HFFc6 (cell line): ENCODE results near the gene GATAD2B. TPM values are rescaled to one million over a fixed set of nuclear protein-coding genes. Genes with fewer than 3 reads are reported as not detected.

Experiments used
- DNase-seq: peaks from one replicate; pipeline ENCODE4 v3.0.0-alpha.2; 2018
- H3K27ac Mint-ChIP-seq: 2 replicates; pipeline ENCODE4 v1.8.0; 2020; ENCODE audit warnings: mild to moderate bottlenecking, mixed read lengths
- H3K27me3 Mint-ChIP-seq: 2 replicates; pipeline ENCODE4 v1.8.0; 2021; ENCODE audit warnings: mild to moderate bottlenecking, moderate library complexity, mixed read lengths; ENCODE audit not compliant: insufficient read depth
- H3K36me3 Mint-ChIP-seq: 2 replicates; pipeline ENCODE4 v1.8.0; 2021; ENCODE audit warnings: low read depth, mixed read lengths
- H3K4me1 Mint-ChIP-seq: 2 replicates; pipeline ENCODE4 v1.8.0; 2020; ENCODE audit warnings: low read depth, mixed read lengths
- H3K4me3 Mint-ChIP-seq: 2 replicates; pipeline ENCODE4 v1.8.0; 2020; ENCODE audit warnings: mild to moderate bottlenecking, moderate library complexity, mixed read lengths
- H3K9me3 Mint-ChIP-seq: 2 replicates; pipeline ENCODE4 v1.8.0; 2020; ENCODE audit warnings: mild to moderate bottlenecking, mixed read lengths
- total RNA-seq, 6 experiments: library from RNA; stranded (reverse); fragmentation: NEBNext Ultra II Directional; extraction: Animal tissue kit (Norgen Biotek cat#: 25700); gene quantifications; 2 replicates in 1 of 6; 3 replicates in 5 of 6; pipeline ENCODE4 v1.2.3, GENCODE V29; 2021
- TF ChIP-seq, protein P1 (sequence below): fragments of 200-600 bp; sonication (generic); IDR thresholded peaks from 2 replicates; pipeline ENCODE4 v1.5.0; 2021; ENCODE audit warnings: antibody characterized with exemption, mild to moderate bottlenecking

Gene GATAD2B
- total RNA-seq, 6 experiments from 2014 or later, result 29.3 to 40.9 (median 38.4) TPM

GRCh38 chr1:153827168-153827964 lies 95.4 kb downstream of the GATAD2B start:
- Mint-ChIP-seq H3K4me3 (no peak overlapping the region), H3K27ac (no peak overlapping the region), H3K36me3 (peaks cover 9% of the 10 kb centered on the region; the same call in 1 of the 2 replicates), H3K27me3 (peaks cover 3% of the 10 kb centered on the region; the same call in 1 of the 2 replicates), H3K4me1 (no peaks in the 10 kb centered on the region), H3K9me3 (no peaks in the 10 kb centered on the region)
- DNase-seq, result no peak
- TF ChIP-seq, protein P1, sequence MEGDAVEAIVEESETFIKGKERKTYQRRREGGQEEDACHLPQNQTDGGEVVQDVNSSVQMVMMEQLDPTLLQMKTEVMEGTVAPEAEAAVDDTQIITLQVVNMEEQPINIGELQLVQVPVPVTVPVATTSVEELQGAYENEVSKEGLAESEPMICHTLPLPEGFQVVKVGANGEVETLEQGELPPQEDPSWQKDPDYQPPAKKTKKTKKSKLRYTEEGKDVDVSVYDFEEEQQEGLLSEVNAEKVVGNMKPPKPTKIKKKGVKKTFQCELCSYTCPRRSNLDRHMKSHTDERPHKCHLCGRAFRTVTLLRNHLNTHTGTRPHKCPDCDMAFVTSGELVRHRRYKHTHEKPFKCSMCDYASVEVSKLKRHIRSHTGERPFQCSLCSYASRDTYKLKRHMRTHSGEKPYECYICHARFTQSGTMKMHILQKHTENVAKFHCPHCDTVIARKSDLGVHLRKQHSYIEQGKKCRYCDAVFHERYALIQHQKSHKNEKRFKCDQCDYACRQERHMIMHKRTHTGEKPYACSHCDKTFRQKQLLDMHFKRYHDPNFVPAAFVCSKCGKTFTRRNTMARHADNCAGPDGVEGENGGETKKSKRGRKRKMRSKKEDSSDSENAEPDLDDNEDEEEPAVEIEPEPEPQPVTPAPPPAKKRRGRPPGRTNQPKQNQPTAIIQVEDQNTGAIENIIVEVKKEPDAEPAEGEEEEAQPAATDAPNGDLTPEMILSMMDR, result peak; percentile 29

- peaks cover 10% of the 10 kb centered on the region for H3K36me3 Mint-ChIP-seq
- TF ChIP-seq, protein P1, result no peak
- no peak for DNase-seq
Observed at GRCh38 chr1:153818876-153819275, 103.9 kb downstream of the GATAD2B start.

DNA sequence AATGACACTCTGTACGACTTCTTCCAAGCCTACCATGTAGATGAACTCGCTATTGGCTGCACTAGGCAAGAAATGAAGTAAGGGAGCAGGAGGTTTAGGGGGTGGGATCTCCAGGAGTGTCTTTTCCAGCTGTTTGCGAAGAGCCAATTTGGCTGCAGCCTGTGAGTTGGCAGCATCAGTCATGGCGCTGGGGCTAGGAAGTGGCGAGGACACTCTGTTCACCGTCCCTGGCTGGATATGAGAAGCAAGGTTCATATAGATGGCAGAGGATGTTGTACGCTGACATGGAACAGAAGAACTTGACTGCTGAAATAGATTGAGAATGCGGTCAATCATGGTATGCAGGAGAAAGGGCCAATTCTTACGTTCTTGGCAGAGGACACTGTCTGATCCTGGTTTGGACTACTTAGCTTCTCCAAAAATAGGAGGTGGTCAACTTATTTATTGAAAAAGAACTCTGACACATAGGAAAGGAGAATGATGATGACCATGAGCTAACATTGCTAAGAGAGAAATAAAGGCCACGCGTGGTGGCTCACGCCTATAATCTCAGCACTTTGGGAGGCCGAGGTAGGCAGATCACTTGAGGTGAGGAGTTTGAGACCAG lies 106.4 kb downstream of the GATAD2B start:
- Mint-ChIP-seq H3K9me3 (no peaks in the 10 kb centered on the region), H3K27me3 (no peaks in the 10 kb centered on the region; the same call in 1 of the 2 replicates), H3K4me1 (no peaks in the 10 kb centered on the region), H3K36me3 (peaks cover 21% of the 10 kb centered on the region), H3K27ac (no peak overlapping the region), H3K4me3 (no peak overlapping the region)
- TF ChIP-seq, protein P1, result no peak
- no peak for DNase-seq

More at GRCh38 chr1:153818876-153819275, 103.9 kb downstream of the GATAD2B start:
- no peak overlapping the region for H3K27ac Mint-ChIP-seq
- no peaks in the 10 kb centered on the region; the same call in 1 of the 2 replicates for H3K27me3 Mint-ChIP-seq
- no peak overlapping the region for H3K4me3 Mint-ChIP-seq
- no peaks in the 10 kb centered on the region for H3K4me1 Mint-ChIP-seq
- no peaks in the 10 kb centered on the region for H3K9me3 Mint-ChIP-seq

- TF ChIP-seq, protein P1, result no peak
- Mint-ChIP-seq H3K4me3 (0 out of 2 replicates have a peak overlapping the region, but pooled peaks have one; percentile 32), H3K9me3 (no peaks in the 10 kb centered on the region), H3K27me3 (peaks cover 3% of the 10 kb centered on the region), H3K4me1 (peaks cover 10% of the 10 kb centered on the region), H3K36me3 (peaks cover 14% of the 10 kb centered on the region), H3K27ac (peak overlapping the region; percentile 82)
- no peak for DNase-seq
Observed at GRCh38 chr1:153805886-153806719, 116.7 kb downstream of the GATAD2B start.

DNA sequence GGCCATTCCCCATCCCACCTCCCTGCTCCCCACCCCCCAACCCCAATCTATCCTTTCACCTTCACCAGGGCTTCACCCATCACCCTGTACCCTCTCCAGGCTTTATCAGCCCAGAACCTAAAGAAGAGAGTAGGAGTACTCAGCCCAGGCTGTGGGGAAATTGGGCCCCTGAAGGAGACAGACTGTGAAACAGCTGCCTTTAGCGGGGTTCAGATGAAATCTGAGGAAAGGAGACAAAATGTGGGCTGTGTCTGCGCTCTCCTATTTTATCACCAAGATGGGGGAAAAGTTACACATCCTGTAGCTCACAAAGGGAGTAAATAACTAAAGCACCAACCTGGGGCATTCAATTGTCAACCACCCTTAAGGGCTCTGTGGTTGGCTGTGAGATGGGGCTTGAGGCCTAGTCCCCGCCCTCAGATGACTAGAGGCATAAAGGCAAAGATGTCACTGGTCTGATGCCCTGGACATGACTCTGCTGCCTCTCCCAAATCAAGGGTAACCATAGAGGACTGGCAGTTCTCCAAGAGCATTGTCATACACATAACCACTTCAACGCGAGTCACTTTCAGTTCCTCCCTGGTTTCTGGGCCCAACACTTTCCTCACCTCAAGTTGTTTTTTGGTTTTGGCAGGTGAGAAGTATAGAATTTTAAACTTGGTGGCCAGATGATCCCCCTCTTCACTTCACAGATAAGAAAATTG lies 117.6 kb downstream of the GATAD2B start:
- H3K36me3 Mint-ChIP-seq, result peaks cover 11% of the 10 kb centered on the region; the same call in 1 of the 2 replicates
- peak overlapping the region; percentile 32 for H3K4me3 Mint-ChIP-seq
- peaks cover 10% of the 10 kb centered on the region for H3K4me1 Mint-ChIP-seq
- TF ChIP-seq, protein P1, result no peak
- H3K27me3 Mint-ChIP-seq, result peaks cover 4% of the 10 kb centered on the region
- no peaks in the 10 kb centered on the region for H3K9me3 Mint-ChIP-seq
- H3K27ac Mint-ChIP-seq, result peak overlapping the region; percentile 82
- peak; percentile 91 for DNase-seq
